LNCaP clone FGC (cell line): ENCODE data around the gene SPIRE2.

Experiments used
- DNase-seq: peaks from one replicate; pipeline ENCODE4 v3.0.0-alpha.2; 2011; ENCODE audit warnings: low read depth
- H3K4me3 ChIP-seq: 2 replicates; pipeline ENCODE4 v1.5.1; 2011; ENCODE audit warnings: mild to moderate bottlenecking, low read depth, low read length, control low read depth
- CTCF ChIP-seq: IDR thresholded peaks from 2 replicates; pipeline ENCODE4 v1.5.1; 2012; ENCODE audit warnings: mild to moderate bottlenecking; ENCODE audit not compliant: control insufficient read depth, insufficient read depth; ENCODE audit errors: extremely low read depth

The SPIRE2 gene

GRCh38 chr16:89890200-89890599 lies 61.9 kb downstream of the SPIRE2 start:
- TF ChIP-seq CTCF = no peak
- DNase-seq = no peak
- H3K4me3 ChIP-seq = no peak overlapping the region

GRCh38 chr16:89890886-89891657 lies 62.8 kb downstream of the SPIRE2 start:
- H3K4me3 ChIP-seq = no peak overlapping the region
- no peak for TF ChIP-seq CTCF
- DNase-seq = no peak

GRCh38 chr16:89892055-89892630 lies 63.9 kb downstream of the SPIRE2 start:
- no peak overlapping the region for H3K4me3 ChIP-seq

GRCh38 chr16:89892635-89893034 lies 64.4 kb downstream of the SPIRE2 start:
- DNase-seq = no peak
- H3K4me3 ChIP-seq = no peak overlapping the region
- no peak for TF ChIP-seq CTCF

More at GRCh38 chr16:89892055-89892630, 63.9 kb downstream of the SPIRE2 start:
- DNase-seq = no peak
- no peak for TF ChIP-seq CTCF

- no peak for DNase-seq
- H3K4me3 ChIP-seq = no peak overlapping the region
- no peak for TF ChIP-seq CTCF
Measured at GRCh38 chr16:89893642-89894548, 65.6 kb downstream of the SPIRE2 start.

- no peak overlapping the region for H3K4me3 ChIP-seq
- no peak for TF ChIP-seq CTCF
- DNase-seq = no peak
Measured at GRCh38 chr16:89895482-89896250, 67.4 kb downstream of the SPIRE2 start.
